Fibroblast of skin of left quadriceps (primary cell): ENCODE data around the gene OGA.
"Not testable (repeated sequence)": the region's sequence is repeated elsewhere in the genome, so short reads cannot be mapped to it uniquely, and the experiment has no call there.

Experiments
- DNase-seq, 2 experiments: peaks; one replicate each; pipeline ENCODE4 v3.0.0-alpha.2; 2013; ENCODE audit warnings: low read depth in 2 of 2

OGA gene

GRCh38 chr10:101797403-101798059, 20.7 kb downstream of the OGA start:
- DNase-seq: no peak

GRCh38 chr10:101793526-101793925, 24.7 kb downstream of the OGA start:
- DNase-seq: no peak

- DNase-seq: no peak
Measured at GRCh38 chr10:101789686-101790085, 28.6 kb downstream of the OGA start.

- not testable (repeated sequence) for DNase-seq
Measured at GRCh38 chr10:101789231-101789630, 29.0 kb downstream of the OGA start.

GRCh38 chr10:101785801-101786200, 32.4 kb downstream of the OGA start:
- DNase-seq: no peak

GRCh38 chr10:101784558-101784957, 33.7 kb downstream of the OGA start:
- DNase-seq: no peak

- DNase-seq: no peak
Measured at GRCh38 chr10:101783736-101784118, 34.5 kb downstream of the OGA start.

GRCh38 chr10:101782811-101783735, 35.2 kb downstream of the OGA start, which contains the start of gene NPM3:
Gene NPM3, minus strand, starts transcription at chr10:101783446. Its CDS starts 56 bp downstream, at chr10:101783390.
- DNase-seq: peak; percentile 44 to 50

- DNase-seq: no peak
Measured at GRCh38 chr10:101781984-101782810, 36.0 kb downstream of the OGA start.

- no peak for DNase-seq
Measured at GRCh38 chr10:101781655-101781983, 36.6 kb downstream of the OGA start.

GRCh38 chr10:101780818-101781654, 37.2 kb downstream of the OGA start:
- DNase-seq: peak; percentile 18 to 25

- no peak for DNase-seq
Measured at GRCh38 chr10:101780187-101780817, 37.9 kb downstream of the OGA start.

- peak; percentile 17 to 25 for DNase-seq
Measured at GRCh38 chr10:101779544-101780186, 38.6 kb downstream of the OGA start.

GRCh38 chr10:101778781-101779543, 39.3 kb downstream of the OGA start:
- no peak for DNase-seq

- no peak for DNase-seq
Measured at GRCh38 chr10:101778151-101778780, 40.0 kb downstream of the OGA start.

GRCh38 chr10:101777619-101778145, 40.6 kb downstream of the OGA start:
- DNase-seq: no peak

GRCh38 chr10:101776161-101776817, 42.0 kb downstream of the OGA start:
- no peak for DNase-seq
